IPS-18a (cell line): ENCODE measurements around the gene NPTXR.

ENCODE experiments used
- H3K27ac ChIP-seq: one replicate; pipeline ENCODE4 v1.5.1; 2013; ENCODE audit warnings: low read length
- H3K27me3 ChIP-seq: one replicate; pipeline ENCODE4 v1.6.1; 2013; ENCODE audit warnings: mild to moderate bottlenecking, low read length; ENCODE audit not compliant: control insufficient read depth, insufficient read depth
- H3K36me3 ChIP-seq: one replicate; pipeline ENCODE4 v1.6.1; 2013; ENCODE audit warnings: low read depth, low read length; ENCODE audit not compliant: control insufficient read depth
- H3K4me1 ChIP-seq: one replicate; pipeline ENCODE4 v1.6.1; 2013; ENCODE audit warnings: low read depth, low read length; ENCODE audit not compliant: control insufficient read depth
- H3K4me3 ChIP-seq: one replicate; pipeline ENCODE4 v1.5.1; 2013; ENCODE audit warnings: low read length
- H3K9ac ChIP-seq: one replicate; pipeline ENCODE4 v1.6.1; 2013; ENCODE audit warnings: mild to moderate bottlenecking, low read length, moderate library complexity
- H3K9me3 ChIP-seq: one replicate; pipeline ENCODE4 v1.6.1; 2013; ENCODE audit warnings: low read depth, low read length; ENCODE audit not compliant: control insufficient read depth

Gene NPTXR

DNA sequence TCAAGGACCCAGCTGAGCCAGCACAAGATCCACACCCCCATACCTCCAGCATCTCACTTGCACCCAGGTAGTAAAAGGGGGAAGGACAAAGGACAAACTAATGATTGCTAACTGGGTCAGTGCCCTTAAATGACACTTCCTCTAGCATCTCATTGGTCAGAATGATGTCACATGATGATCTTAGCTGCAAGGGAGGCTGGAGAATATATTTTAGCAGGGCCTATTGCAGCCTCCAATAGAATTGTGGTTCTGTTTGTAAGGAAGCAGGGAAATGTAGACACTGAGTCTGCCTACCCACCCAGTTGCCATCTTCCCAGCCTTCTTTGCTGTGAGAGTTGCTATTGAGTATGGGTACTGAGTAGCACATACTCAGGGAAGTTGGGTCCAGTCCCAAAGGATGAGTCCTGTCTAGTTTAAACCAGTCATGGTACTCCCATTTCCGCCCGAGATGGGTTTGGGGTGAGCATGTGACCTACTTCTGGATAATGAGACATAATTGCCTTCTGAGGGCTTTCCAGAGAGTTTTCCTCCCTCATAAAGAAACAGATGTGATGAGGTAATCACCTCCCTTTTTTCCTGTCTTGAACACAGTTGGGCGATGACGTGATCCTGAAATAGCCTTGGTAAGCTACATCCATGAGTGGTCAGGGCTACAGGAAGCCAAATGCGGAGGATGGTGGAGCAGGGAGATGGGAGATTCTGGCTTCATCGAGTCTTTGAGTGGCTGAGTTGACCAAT lies 44.4 kb downstream of the NPTXR start:
- Histone ChIP-seq H3K36me3 (no peaks in the 10 kb centered on the region), H3K27ac (no peak overlapping the region), H3K9me3 (no peaks in the 10 kb centered on the region), H3K27me3 (peaks cover 20% of the 10 kb centered on the region), H3K4me1 (peaks cover 2% of the 10 kb centered on the region), H3K4me3 (no peak overlapping the region), H3K9ac (no peak overlapping the region)

DNA sequence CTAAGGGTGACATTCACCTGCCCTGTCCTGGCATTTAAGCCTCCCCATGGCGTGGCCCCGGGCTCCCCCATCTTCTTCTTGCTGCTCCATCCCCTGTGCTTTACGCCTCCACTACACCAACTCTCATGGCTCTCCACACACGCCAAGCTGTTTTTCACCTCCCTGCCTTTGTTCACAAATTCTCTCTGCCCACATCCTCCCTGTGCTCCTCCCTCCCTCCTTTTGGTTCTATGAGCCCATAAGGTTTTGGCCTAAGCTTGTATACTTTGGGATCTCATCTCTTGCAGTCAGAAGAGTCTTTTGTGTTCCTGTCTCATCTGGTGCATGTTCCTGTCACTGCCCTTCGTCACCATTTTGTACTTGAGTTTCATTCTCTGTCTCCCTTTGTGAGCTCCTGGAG lies 45.3 kb downstream of the NPTXR start:
- H3K27me3 ChIP-seq, result peaks cover 20% of the 10 kb centered on the region
- peaks cover 4% of the 10 kb centered on the region for H3K4me1 ChIP-seq
- H3K27ac ChIP-seq, result no peak overlapping the region
- no peak overlapping the region for H3K9ac ChIP-seq
- H3K9me3 ChIP-seq, result no peaks in the 10 kb centered on the region
- H3K36me3 ChIP-seq, result no peaks in the 10 kb centered on the region
- H3K4me3 ChIP-seq, result no peak overlapping the region

DNA sequence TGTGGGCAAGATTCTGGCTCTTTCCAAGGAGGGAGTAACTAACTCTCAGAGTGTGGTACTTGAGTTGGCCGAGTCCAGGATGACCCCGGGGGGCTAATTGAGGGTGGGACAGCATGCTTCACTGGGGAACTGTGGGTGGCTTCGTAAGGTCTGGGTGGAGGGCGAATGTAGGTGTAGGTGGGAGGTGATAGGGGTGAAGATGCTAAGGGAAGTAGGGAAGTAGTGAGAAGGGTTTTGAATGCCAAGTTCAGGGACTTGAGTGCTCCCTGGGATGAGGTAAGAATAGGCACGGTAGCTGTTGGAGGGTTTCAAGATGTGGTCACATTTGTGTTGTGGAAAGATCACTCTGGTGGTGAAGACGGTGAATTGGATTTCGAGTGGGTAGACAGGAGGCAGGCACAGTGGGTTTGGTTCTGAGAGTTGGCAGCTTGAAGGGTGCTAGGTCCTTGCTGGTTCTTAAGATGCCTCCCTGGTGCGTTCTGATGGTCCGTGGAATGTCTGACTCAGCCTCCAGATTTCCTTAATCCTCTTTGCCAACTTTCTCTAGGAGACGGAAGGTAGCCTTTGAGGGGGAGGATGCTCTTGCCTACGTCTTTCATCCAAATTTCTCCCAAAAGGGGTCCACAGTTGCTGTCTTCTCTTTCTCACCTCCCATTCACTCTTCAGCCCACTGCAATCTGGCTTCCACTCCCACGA lies 47.4 kb downstream of the NPTXR start:
- H3K4me1 ChIP-seq, result peaks cover 10% of the 10 kb centered on the region
- peaks cover 15% of the 10 kb centered on the region for H3K27me3 ChIP-seq
- H3K9ac ChIP-seq, result no peak overlapping the region
- no peak overlapping the region for H3K27ac ChIP-seq
- no peaks in the 10 kb centered on the region for H3K36me3 ChIP-seq
- H3K4me3 ChIP-seq, result no peak overlapping the region
- H3K9me3 ChIP-seq, result no peaks in the 10 kb centered on the region

DNA sequence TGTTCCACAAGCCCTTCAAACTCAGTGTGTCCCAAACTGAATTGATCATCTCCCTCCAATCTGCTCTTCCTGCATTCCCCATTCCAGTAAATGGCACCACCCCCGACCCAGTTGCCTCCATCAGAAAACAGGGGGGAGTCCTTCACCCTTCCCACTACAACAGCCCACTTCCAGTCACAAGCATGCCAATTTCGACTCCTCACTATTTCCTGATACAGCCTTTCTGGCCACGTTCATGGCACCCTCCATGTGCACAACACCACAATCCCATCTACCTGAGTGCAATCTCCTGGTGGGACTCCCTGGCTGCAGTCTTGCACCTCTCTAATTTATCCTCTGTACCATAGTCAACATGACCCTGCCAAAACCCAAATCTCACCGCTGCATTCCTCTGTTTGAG lies 48.3 kb downstream of the NPTXR start:
- Histone ChIP-seq H3K4me3 (no peak overlapping the region), H3K36me3 (no peaks in the 10 kb centered on the region), H3K9ac (no peak overlapping the region), H3K27me3 (peaks cover 15% of the 10 kb centered on the region), H3K9me3 (no peaks in the 10 kb centered on the region), H3K27ac (no peak overlapping the region), H3K4me1 (peaks cover 10% of the 10 kb centered on the region)

DNA sequence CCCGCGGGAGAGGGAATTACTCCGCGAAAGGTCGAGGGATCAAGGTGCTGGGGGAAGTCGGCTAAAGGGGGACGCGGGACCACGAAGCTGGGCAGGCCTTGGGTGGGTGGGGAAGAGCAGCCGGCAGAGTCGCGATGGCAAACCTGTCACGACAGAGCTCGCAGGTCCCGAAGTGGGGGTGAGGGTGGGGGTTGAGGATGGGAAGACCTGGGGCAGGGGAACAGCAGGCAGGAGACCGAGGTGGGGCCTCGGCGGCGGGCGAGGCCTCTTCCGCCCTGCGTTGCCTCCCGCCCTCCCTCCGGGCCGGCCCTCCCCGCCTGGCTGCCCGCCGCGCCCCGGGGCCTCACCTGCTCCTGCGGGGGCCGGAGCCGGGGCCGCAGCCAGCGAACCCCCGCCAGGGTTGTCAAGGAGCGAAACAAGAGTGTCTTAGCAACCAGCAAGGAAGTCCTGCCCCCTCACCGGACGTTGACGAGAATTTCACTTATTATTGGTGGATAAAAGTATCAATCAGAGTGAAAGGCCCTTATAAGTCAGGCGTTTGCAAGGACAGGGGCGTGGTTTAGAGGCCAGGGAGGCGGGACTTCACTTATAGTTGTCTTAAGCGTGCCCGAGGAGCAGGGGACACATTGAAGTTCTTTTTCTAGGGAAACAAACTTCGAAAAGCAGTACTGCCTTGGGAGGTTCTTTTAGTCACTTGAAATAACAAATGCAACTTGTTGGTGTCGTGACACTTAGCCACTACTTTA lies 49.9 kb downstream of the NPTXR start, which contains the start of gene DNAL4:
TSS of gene DNAL4 (minus strand) at position 423 of the 746 bp plus-strand sequence. CDS start 11,412 bp downstream, outside the sequence.
- Histone ChIP-seq H3K9ac (peak within 1 kb of the TSS; percentile 64), H3K27ac (no peak within 1 kb of the TSS), H3K4me1 (peaks cover 10% of the 10 kb centered on the region), H3K27me3 (peaks cover 15% of the 10 kb centered on the region), H3K4me3 (peak within 1 kb of the TSS; percentile 85), H3K9me3 (no peaks in the 10 kb centered on the region), H3K36me3 (no peaks in the 10 kb centered on the region)

DNA sequence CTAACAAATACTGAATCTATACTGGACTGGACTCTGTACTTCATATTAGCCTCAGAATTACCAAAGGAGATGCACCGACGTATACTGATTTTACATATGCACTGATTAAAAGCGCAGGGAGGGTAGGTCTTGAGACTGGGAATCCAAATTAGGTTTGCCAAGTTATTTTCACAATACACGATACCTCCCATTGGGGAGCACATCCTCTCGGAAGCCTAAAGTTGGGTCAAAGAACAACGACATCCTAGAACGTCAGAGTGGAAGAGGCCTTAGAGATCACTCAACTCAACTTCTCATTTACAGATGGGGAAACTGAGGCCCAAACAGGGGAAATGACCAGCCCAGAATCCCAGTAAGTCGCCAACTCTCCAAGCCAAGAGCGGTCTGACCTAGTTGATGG lies 50.5 kb downstream of the NPTXR start:
- peaks cover 10% of the 10 kb centered on the region for H3K4me1 ChIP-seq
- H3K27me3 ChIP-seq, result peaks cover 15% of the 10 kb centered on the region
- H3K4me3 ChIP-seq, result peak overlapping the region; percentile 85
- H3K9me3 ChIP-seq, result no peaks in the 10 kb centered on the region
- peak overlapping the region; percentile 64 for H3K9ac ChIP-seq
- no peaks in the 10 kb centered on the region for H3K36me3 ChIP-seq
- no peak overlapping the region for H3K27ac ChIP-seq

DNA sequence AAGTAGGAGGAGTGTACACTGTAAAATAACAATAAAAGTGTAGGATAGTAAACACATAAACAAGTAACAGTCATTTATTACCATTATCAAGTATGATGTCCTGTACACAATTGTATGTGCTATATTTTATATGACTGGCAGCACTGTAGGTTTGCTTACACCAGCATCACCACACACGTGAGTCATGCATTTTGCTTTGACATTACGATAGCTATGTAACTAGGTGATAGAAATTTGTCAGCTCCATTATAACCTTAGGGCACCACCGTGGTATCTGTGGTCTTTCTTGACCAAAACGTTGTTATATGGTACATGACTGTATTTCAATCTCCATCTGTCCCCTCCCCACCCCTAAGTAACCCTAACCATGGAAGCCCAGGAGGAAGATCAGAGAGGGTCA lies 51.0 kb downstream of the NPTXR start:
- peaks cover 12% of the 10 kb centered on the region for H3K27me3 ChIP-seq
- peaks cover 10% of the 10 kb centered on the region for H3K4me1 ChIP-seq
- no peaks in the 10 kb centered on the region for H3K9me3 ChIP-seq
- no peaks in the 10 kb centered on the region for H3K36me3 ChIP-seq
- H3K9ac ChIP-seq, result peak overlapping the region; percentile 64
- peak overlapping the region; percentile 85 for H3K4me3 ChIP-seq
- no peak overlapping the region for H3K27ac ChIP-seq

DNA sequence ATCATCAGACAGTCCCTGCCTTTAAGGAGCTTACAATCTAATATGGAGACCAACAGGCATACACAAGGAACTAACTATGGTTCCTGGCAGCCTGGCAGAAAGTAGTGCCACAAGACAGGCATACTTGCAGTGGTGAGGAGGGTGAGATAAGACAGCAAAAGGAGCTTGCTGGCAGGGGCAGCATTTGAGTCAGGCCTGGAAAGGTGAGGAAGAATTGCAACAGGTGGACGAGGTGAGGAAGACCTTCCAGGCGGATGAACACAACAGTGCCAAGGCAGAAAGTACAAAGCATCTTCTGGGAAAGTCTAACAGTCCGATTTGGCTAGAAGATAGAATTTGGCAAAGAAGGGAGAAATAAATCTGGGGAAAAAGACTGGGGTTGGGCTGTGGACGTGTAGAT lies 54.2 kb downstream of the NPTXR start:
- H3K27ac ChIP-seq, result no peak overlapping the region
- no peaks in the 10 kb centered on the region for H3K27me3 ChIP-seq
- no peak overlapping the region for H3K4me3 ChIP-seq
- no peak overlapping the region for H3K9ac ChIP-seq
- H3K4me1 ChIP-seq, result peaks cover 10% of the 10 kb centered on the region
- no peaks in the 10 kb centered on the region for H3K36me3 ChIP-seq
- H3K9me3 ChIP-seq, result no peaks in the 10 kb centered on the region

DNA sequence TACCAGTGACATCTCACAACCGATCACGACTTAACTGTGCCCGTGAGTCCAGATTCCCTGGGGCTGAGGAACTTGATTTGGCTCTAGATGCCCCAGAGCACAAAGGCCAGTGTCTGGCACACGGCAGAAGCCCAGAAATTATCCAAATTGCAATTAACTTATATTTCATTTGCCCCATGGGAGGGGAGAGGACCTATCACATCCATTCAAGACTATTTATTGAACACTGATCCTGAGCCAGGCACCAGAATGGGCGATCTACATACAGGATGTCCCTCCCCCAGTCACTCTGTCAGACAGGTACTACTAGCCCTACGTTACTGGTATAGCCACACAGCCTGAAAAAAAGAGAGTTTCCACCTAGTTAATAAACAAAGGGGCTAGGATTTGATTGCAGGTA lies 55.0 kb downstream of the NPTXR start:
- Histone ChIP-seq H3K27me3 (no peaks in the 10 kb centered on the region), H3K4me1 (peaks cover 5% of the 10 kb centered on the region), H3K36me3 (no peaks in the 10 kb centered on the region), H3K9ac (no peak overlapping the region), H3K27ac (no peak overlapping the region), H3K4me3 (no peak overlapping the region), H3K9me3 (no peaks in the 10 kb centered on the region)

DNA sequence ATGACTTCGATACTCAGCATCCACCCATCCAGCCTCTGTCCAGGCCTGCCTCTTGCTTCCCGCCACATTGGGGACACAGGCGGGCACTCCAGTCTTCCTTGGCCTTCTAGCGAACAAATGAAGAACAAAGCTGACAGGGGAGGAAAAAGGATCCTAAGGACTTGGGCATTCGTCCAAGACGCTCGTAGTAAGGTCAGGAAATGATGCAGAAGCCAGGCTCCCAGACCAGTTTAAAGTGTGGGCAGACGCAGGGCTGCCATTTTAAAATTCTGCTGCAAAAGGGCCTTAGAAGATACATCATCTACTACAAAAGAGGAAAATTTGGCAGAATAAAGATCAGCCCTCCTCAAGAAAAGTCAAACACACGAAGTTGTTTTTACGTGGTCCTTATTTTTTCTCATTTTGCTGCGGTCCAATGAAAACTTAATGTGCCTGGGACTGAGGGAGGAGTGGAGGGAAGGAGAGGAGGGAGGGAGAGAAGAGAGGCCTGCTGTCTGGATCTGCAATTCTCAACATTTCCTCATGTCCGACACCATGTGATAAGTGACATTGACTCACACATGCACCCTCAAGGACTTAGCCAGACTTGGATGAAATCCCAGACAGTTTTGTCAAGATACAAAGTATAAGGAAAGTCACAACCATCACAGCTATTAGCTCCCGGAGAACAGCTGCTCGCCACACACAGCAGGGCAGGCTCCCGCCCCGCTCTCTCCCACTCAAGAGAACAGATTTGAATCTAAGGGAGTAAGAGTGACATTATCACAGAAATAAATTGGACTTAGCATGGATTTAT lies 55.6 kb downstream of the NPTXR start:
- H3K27ac ChIP-seq, result no peak overlapping the region
- no peak overlapping the region for H3K9ac ChIP-seq

DNA sequence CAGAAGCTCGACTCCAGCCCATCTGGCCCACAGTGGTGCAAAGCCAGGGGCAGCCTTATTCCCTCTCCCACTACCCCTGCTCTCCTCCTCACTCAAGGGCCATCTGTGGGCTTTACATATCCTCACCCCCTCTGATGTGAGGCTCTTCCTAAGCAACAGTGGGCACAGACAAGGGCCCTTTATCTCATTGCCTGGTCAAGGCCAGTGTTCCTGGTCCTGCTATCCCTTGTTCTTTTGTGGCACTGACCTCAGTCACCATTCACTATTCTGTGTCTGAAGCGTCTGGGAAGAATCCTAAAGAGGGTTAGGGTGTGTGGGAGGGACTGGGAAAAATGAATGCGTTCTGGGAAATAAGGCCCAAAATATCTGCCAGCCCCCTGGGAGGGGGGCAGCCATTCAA lies 57.2 kb downstream of the NPTXR start:
- no peak overlapping the region for H3K9ac ChIP-seq

More for the DNA sequence above, 55.6 kb downstream of the NPTXR start:
- Histone ChIP-seq H3K36me3 (no peaks in the 10 kb centered on the region), H3K9me3 (no peaks in the 10 kb centered on the region), H3K27me3 (no peaks in the 10 kb centered on the region), H3K4me1 (peaks cover 3% of the 10 kb centered on the region), H3K4me3 (no peak overlapping the region)

More for the DNA sequence above, 57.2 kb downstream of the NPTXR start:
- Histone ChIP-seq H3K4me1 (peaks cover 6% of the 10 kb centered on the region), H3K4me3 (no peak overlapping the region), H3K27me3 (no peaks in the 10 kb centered on the region), H3K36me3 (no peaks in the 10 kb centered on the region), H3K9me3 (no peaks in the 10 kb centered on the region), H3K27ac (no peak overlapping the region)
